NCI-H1092 (cell line): Measurements from ENCODE around the gene TMEM8B.
A peak's percentile ranks its signal among the peaks of the same experiment; 100 is the strongest.

Experiments
- DNase-seq: peaks from one replicate; lab custom pipeline; 2025; lab: John Stamatoyannopoulos, UW

Gene TMEM8B, protein sequence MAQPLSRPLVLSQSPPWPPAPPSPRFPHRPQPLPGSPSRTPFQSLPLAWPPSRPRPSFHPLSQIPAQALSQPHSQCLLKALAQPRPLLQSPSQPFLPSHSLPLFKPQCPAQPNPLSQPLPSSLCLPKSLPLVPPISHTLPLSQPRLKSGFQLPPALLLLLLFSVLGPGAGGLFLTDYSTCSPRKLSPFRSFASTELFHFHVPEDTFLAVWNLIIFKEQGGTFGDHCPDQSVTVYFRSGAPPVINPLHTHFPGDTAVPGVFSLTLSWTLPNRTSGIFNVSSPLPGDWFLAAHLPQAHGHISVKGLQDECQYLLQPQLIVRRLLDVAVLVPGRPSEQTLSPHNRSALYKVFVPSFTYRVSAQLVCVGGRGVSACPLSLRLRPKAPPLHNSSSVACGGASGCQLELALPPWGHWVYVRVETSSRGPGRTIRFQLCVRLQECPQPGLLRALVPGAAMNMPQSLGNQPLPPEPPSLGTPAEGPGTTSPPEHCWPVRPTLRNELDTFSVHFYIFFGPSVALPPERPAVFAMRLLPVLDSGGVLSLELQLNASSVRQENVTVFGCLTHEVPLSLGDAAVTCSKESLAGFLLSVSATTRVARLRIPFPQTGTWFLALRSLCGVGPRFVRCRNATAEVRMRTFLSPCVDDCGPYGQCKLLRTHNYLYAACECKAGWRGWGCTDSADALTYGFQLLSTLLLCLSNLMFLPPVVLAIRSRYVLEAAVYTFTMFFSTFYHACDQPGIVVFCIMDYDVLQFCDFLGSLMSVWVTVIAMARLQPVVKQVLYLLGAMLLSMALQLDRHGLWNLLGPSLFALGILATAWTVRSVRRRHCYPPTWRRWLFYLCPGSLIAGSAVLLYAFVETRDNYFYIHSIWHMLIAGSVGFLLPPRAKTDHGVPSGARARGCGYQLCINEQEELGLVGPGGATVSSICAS

DNA sequence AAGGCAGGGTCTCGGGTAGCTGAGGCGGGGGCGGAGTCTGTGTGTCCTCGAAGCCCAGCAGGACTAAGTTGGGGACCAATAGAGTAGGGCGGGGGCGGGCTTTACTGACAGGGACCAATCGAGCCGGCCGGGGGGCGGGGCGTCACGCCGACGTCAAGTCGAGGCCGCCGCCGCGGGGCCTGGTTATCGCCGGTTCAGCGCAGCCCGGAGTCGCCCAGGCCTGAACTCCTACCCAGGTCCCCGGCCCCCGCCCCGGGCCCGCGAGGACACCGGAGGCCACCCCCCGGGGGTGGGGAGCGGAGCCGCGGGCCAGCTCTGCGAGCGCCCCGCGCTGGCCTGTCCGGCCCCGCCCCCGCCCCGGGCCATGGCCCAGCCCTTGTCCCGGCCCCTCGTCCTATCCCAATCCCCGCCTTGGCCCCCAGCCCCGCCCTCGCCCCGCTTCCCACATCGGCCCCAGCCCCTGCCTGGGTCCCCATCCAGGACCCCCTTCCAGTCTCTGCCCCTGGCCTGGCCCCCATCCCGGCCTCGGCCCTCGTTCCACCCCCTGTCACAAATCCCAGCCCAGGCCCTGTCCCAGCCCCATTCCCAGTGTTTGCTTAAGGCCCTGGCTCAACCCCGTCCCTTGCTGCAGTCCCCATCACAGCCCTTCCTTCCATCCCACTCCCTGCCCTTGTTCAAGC lies at the start of gene TMEM8B:
Gene TMEM8B (plus strand): TSS at position 145 of the 680 bp plus-strand sequence. CDS start 220 bp downstream, at position 365.
- peak; percentile 95 for DNase-seq

DNA sequence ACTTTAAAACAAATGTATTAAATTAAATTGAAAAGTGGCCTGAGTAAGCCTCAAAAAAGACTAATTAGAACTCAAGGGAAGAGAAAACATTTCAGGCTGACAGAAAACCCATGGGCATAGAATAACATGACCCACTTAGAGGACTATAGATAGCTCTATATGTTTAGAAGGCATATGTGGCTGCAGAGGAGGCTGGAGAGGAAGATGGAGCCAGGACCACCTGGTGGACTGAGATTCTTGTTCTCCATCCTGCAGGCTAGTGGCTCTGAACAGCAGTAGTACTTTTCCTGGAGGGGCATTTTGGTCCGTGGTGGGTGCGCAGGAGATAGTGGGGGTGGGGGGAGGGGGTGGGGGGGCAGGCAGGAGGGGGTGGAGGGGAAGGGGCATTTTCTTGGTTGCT lies 48.0 kb upstream of the TMEM8B start:
- no peak for DNase-seq

DNA sequence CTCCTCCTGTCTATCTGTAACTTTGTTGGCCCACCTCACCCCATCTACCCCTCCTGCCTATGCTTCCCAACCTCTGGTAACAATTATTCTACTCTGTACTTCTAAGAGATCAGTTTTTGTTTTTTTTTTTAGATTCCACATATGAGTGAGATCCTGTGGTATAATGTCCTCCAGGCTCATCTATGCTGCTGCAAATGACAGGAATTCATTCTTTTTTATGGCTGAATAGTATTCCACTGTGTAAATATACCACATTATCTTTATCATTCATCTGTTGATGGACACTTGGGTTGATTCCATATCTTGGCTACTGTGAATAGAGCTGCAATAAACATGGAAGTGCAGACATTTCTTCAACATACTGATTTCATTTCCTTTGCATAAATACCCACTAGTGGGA lies 45.6 kb upstream of the TMEM8B start:
- DNase-seq = no peak

DNA sequence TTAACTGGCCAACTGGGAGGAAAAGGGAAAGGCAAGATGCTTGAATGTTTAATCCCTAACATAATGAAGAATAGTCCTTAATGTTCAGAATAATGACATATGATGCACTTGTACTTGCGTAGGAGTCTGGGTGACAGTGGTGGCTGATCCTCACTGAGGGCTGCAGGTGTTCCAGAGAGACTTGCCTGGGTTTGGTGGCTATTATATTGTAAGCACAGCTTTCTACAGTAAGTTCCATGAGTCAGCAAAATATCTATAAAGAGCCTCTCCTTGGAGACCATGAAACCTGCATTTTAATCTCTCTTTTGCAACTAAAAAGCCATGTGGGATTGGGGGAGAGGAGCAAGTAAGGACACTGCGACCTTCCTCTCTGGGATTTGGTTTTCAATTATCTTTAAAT lies 39.5 kb upstream of the TMEM8B start:
- no peak for DNase-seq

DNA sequence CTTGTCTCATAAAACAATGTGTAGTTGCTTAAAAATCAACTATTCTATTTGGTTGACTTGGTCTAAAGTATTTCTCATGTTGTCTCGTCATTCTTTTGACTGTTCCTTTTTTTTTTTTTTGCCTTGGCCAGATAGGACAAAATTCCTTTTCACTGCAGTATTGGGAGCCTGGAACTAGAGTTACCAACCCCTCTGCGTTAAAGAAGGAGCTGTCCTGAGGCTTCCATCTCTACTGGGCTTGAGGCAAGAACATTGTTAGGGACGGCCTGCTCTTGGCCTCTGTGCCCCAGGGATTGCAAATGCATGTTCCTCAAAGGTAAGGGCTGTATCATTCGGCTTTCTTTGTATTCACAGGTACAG lies 39.0 kb upstream of the TMEM8B start:
- DNase-seq = no peak

DNA sequence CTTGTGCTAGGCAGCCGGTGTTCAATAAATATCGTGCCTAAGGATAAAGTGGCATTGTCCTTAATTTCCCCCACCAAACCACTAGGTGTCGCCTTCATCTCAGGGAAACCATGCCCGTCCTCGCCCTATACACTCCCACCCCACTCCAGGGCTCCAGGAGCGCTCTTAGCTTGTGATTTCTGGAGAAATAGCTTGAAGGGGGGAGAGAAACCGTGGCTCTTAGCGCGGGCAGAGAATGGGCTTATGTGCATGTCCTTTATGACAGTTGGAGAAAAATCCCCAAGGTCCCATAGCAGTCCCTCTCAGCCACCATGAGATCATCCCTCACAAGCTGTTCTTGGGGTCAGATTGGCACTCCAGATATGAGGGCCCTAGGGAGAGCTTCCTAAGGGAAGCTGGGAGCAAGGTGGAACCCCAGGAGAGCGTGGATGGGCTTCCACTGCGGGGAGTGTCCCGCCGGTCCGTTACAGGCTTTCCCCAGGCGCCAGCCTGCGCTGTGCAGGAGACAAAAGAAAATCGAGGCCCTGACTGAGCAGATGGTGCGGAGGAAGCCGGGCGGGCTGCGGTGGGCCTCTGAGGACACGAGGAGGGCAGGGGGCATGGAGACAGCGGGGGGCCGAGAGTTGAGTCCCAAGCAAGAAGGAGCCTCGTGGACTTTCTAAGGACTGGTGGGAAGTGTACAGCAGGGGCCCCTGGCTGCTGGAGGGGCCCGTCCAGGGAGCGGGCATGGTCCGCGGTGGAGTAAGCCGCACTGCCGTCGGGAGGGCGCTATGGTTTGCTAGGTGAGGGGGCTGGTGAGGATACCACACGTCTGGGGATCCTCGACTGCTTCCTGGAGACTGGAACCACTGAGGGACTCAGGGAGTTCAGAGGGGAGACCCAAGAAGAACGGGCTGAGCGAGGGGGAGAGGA lies 38.4 kb upstream of the TMEM8B start:
- DNase-seq = peak; percentile 66

DNA sequence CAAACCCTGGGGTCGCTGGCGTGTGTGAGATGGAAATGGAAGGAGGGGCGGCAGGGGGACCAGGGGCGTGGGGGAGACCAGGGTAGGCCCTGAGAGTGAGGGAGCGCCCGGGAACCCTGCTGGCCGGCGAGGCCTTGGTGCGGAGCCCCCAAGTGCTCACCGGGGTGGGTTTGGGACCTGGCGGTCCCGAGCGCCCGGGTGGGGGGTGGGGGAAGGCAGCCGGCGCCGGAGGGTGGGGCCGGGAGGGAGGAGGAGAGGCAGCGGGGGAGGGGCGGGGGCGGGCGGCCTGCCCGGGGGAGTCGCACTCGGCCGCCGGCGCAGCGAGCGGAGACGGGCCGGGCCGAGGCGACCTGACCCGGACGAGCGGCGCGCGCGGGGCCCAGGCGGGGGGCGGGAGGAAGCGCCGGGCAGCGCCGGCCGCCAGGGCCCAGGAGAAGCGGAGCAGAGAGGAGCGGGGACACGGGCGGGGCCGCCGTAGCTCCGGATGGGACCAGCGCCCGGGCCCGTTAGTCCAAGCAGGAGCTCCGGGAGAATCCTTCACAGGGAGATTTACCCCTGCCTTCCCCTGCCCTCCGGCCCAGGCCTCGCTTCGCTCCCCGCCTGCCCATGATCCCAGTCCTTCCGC lies 37.6 kb upstream of the TMEM8B start, which contains the start of gene NPR2:
Gene NPR2 (plus strand): TSS at position 295 of the 625 bp plus-strand sequence. CDS start 818 bp downstream, outside the sequence.
- DNase-seq = no peak

DNA sequence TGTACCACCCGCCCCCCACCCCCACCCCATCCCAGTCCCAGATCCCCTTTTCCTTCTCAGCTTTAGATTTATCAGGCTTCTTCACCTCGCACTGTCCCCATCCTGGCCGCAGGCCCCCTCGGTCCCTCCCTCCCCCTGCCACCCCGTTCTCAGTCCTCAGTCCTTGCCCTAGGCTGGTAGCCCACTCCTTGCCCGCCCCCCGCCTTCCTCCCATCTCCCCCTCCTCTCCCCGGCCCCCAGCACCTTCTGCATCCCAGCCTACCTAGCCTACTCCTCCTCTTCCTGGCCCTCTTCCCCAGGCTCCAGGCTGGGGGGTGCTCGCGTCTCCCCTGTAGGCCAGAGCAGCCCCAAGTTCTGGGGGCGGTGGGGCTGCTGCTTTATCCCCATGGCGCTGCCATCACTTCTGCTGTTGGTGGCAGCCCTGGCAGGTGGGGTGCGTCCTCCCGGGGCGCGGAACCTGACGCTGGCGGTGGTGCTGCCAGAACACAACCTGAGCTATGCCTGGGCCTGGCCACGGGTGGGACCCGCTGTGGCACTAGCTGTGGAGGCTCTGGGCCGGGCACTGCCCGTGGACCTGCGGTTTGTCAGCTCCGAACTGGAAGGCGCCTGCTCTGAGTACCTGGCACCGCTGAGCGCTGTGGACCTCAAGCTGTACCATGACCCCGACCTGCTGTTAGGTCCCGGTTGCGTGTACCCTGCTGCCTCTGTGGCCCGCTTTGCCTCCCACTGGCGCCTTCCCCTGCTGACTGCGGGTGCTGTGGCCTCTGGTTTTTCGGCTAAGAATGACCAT lies 36.8 kb upstream of the TMEM8B start:
- DNase-seq = no peak

DNA sequence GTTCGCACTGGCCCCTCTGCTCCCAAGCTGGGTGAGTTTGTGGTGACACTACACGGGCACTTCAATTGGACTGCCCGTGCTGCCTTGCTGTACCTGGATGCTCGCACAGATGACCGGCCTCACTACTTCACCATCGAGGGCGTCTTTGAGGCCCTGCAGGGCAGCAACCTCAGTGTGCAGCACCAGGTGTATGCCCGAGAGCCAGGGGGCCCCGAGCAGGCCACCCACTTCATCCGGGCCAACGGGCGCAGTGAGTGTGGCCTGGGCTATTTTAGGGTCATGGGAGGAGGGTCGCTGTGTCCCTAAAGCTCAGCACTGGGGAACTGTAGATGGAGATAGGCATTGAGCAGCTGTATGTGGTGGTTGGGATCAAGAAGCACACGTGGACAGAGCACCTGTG lies 36.2 kb upstream of the TMEM8B start:
- no peak for DNase-seq

DNA sequence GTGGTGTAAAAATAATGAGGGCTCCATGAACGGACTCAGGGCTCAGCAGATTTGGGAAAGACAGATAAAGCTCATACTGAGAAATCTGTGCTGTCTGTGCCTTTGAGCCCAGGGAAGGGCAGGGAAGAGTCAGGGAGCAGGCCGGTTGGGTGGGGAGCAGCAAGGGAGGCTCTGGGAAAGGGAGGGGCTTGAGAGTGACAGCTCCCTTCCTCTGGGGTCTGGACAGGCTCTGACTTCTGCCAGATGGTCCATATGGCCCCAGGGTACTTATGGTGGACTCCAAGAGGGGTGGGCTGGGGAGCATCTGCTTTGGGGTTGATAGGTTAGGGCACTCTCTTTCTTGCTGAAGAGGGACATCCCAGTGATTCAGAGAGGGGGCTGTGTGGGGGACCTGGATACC lies 35.6 kb upstream of the TMEM8B start:
- no peak for DNase-seq

DNA sequence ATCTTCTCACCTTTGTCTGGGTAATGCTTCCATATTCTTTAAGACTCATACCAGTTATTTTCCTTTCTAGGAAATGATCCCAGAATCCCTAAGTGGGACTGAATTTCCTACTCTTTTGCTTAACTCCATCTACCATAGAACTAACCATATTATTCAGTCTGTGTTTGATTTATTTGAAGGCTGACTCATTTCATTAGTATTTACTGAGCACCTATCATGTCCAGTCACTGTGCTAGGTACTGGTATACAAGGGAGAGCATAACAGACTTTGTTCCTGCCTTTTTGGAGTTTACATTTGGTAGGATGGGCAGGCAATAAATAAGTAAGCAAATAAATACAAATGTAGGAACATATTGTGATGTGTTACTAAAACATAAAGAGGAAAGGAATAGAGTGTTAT lies 33.3 kb upstream of the TMEM8B start:
- DNase-seq = no peak

DNA sequence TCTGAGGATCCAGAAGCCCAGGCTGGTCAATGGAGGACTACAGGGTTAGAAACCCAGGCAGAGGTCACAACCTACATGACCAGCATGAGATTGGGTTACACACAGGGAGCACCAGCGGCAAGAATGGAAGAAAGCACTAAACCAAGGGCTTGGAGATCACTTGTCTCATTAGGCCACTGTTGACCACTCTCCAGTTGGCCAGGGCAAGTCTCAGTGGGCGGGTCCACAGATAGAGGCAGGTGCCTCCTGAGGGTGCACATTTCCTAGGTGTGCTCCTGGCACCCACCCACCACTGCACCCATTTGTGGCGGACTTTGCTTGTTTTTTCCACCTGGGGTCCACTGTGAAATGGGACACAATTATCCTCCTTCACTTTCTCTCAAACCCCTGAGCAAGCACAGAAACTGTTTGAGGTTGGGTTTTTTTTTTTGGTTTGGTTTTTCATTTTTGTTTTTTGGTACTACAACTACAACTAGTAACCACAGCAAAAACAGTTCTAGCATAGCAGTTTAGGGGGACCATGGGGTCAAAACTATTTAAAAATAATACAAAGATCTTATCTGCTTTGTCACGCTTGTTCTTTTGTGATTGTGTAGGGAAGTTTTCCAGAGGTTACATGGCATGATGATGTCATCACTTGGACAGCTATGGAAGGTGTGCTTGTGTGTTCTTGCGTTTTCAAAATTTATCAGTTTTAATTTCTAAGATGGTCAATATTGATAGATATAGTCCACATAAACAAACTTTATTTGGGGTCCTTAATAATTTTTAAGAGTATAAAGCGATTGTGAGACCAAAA lies 31.5 kb upstream of the TMEM8B start:
- no peak for DNase-seq

DNA sequence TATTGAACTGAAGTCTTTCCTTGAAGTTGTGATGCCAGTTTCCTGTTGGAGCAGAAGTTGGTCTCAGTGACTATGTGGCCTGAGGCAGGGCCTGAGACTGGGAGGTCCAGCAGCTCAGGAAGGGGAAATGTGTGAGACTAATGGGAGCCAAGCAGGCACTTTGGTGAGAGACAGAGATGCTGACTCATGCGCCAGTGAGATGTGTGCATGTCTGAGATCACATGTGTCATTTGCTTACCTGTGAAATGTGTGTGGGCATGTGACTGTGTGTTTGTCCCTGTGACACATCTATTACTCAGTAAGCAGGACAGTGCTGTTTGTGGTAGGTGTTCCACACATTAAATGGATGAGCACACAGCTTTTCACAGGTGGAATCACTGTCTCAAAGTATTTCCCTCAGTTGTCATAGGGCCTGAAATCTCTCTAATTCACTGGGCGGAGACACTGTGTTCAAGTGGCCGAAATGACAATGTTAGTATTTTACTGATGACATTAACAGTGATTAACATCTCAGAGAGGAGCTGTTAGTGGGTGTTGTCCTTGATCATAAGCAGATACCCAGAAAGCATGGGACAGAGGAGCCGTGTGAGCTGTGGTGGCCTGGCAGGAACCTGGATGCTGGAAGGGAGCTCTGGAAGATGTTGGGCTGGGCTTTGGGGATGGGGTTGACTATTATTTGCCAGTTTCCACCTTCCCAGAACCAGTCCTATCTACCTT lies 30.2 kb upstream of the TMEM8B start:
- DNase-seq = no peak

DNA sequence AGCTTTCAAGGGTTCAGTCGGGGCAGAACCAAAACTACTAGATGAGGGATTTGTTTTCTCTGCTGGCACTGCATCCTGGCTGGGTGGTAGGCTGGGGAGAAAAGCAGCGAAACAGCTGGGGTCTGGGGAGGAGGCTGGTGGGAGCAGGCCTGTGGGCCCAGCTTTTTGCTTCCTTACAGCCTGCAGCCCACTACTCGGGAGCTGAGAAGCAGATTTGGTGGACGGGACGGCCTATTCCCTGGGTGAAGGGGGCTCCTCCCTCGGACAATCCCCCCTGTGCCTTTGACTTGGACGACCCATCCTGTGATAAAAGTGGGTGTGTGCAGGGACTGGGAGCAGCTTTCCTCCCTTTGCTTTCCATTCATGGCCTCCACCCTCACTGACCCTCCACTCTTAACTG lies 28.5 kb upstream of the TMEM8B start:
- no peak for DNase-seq

DNA sequence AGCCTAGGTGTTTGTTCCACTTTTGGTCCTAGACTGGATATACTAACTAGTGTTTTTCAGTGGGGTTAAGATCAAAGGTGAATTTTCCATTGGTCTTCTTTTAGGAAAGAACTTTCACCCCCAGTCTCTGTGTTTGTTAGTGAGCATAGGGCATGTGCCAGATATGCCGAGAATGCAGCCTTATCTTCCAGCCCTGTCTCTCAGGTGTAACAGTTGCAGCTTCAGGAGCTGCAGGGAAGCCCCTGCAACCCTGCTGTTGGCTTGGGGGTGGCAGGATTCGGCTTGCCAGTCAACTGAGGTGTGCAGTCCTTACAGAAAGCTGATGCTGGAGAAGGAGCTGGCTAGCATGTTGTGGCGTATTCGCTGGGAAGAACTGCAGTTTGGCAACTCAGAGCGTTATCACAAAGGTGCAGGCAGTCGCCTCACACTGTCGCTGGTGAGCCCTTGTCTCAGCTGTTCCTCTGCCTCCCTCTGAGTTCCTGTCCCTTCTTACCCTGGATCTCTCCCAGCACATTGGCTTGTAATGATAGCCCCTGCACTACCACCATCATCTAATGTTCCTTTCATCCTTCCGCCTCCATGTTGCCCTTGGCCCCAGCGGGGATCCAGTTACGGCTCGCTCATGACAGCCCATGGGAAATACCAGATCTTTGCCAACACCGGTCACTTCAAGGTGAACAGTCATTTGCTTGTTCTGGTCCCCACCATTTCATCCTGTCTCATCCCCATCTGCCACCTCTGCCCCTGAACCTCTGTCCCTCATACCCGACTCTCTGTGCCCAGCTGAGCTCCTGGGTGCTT lies 27.5 kb upstream of the TMEM8B start:
- DNase-seq = no peak

DNA sequence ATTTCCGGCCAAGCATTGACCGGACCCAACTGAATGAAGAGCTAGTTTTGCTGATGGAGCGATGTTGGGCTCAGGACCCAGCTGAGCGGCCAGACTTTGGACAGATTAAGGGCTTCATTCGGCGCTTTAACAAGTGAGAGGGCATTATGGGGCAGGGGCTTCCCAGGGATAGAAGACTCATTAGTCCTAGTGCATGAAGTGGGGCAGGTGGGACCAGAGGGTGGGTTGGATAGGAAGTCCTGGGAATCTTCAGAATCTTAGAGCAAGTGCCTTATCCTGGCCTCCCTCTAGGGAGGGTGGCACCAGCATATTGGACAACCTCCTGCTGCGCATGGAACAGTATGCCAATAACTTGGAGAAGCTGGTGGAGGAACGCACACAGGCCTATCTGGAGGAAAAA lies 22.9 kb upstream of the TMEM8B start:
- DNase-seq = no peak

DNA sequence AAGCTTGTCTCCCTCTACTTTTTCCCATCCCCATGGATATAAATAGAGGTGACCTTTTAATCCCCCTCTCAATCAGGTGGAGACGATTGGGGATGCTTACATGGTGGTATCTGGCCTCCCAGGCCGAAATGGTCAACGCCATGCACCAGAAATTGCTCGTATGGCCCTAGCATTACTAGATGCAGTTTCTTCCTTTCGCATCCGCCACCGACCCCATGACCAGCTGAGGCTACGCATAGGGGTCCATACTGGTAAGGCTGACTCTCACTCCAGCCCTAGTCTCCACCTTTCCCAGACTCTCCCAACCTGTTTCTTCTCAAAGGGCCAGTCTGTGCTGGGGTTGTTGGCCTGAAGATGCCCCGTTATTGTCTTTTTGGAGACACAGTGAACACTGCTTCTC lies 20.6 kb upstream of the TMEM8B start:
- DNase-seq = no peak

DNA sequence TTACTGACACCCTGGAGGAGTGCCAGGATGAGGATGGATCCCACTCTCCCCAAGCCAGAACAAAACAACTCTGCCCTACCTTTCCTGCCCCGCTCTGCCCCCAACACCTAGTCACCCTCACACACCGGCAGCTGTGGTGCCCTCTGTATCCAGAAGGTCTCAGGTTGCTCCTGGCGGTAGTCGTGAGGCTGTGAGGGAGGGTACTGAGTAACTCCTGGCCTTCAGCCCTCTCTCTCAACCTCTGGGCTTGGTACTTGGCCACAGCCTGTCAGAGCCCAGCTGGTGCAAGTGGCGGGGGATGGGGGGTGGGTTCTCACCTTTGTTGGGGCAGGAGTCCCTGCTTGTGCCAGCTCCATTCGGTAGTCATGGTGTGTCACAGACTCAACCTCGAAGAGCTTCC lies 18.9 kb upstream of the TMEM8B start:
- no peak for DNase-seq
